Lung microvascular endothelial cell (primary cell): Measurements from ENCODE around the gene TWSG1. TPM values are rescaled to one million over a fixed set of nuclear protein-coding genes. Genes with fewer than 3 reads are reported as not detected.
"Not testable (repeated sequence)": the region's sequence is repeated elsewhere in the genome, so short reads cannot be mapped to it uniquely, and the experiment has no call there.

Experiments
- DNase-seq, 2 donors: peaks; one replicate each; pipeline versions ENCODE4 v3.0.0 to v3.0.0-alpha.2; 2010; ENCODE audit warnings: low read depth in 2 of 2
- total RNA-seq: library from RNA; depleted of rRNA; stranded (reverse); fragments of >200 nt; gene quantifications from 2 replicates; pipeline ENCODE4 v1.2.1, GENCODE V29; 2014

TWSG1 gene
- total RNA-seq, 1 donor from 2014 or later = 35.9 TPM

- no peak for DNase-seq
Observed at GRCh38 chr18:9422816-9423519, 88.4 kb downstream of the TWSG1 start.

- not testable (repeated sequence) for DNase-seq
Observed at GRCh38 chr18:9423648-9424047, 89.1 kb downstream of the TWSG1 start.

GRCh38 chr18:9424235-9424634 is 89.7 kb downstream of the TWSG1 start:
- DNase-seq = not testable (repeated sequence)

- DNase-seq = no peak
Observed at GRCh38 chr18:9426753-9427152, 92.2 kb downstream of the TWSG1 start.

GRCh38 chr18:9428301-9428706 is 93.7 kb downstream of the TWSG1 start:
- DNase-seq = no peak

GRCh38 chr18:9428862-9429661 is 94.5 kb downstream of the TWSG1 start:
- DNase-seq = no peak

GRCh38 chr18:9429662-9429993 is 95.1 kb downstream of the TWSG1 start:
- DNase-seq = no peak

GRCh38 chr18:9430315-9430714 is 95.7 kb downstream of the TWSG1 start:
- not testable (repeated sequence) for DNase-seq

GRCh38 chr18:9431296-9431695 is 96.7 kb downstream of the TWSG1 start:
- no peak for DNase-seq

- DNase-seq = not testable (repeated sequence)
Observed at GRCh38 chr18:9433122-9433521, 98.5 kb downstream of the TWSG1 start.

- DNase-seq = no peak
Observed at GRCh38 chr18:9433671-9434121, 99.1 kb downstream of the TWSG1 start.

GRCh38 chr18:9434122-9434701 is 99.6 kb downstream of the TWSG1 start:
- no peak for DNase-seq

- no peak for DNase-seq
Observed at GRCh38 chr18:9435041-9435440, 100.5 kb downstream of the TWSG1 start.

- no peak for DNase-seq
Observed at GRCh38 chr18:9436206-9436929, 101.8 kb downstream of the TWSG1 start.

- peak; percentile 38 to 49 for DNase-seq
Observed at GRCh38 chr18:9437021-9437437, 102.5 kb downstream of the TWSG1 start.

GRCh38 chr18:9437672-9438071 is 103.1 kb downstream of the TWSG1 start:
- no peak for DNase-seq

- DNase-seq = no peak
Observed at GRCh38 chr18:9441061-9441460, 106.5 kb downstream of the TWSG1 start.

GRCh38 chr18:9444549-9444948 is 110.0 kb downstream of the TWSG1 start:
- no peak for DNase-seq

GRCh38 chr18:9446839-9447238 is 112.3 kb downstream of the TWSG1 start:
- no peak for DNase-seq

- DNase-seq = no peak
Observed at GRCh38 chr18:9447334-9447733, 112.8 kb downstream of the TWSG1 start.

- no peak for DNase-seq
Observed at GRCh38 chr18:9449600-9450414, 115.2 kb downstream of the TWSG1 start.
